Lower lobe of right lung (tissue), 2 donors: Measurements from ENCODE around the gene MSI2. TPM values are rescaled to one million over a fixed set of nuclear protein-coding genes. Genes with fewer than 3 reads are reported as not detected.

Experiments
- ATAC-seq, 2 donors: fragments of 200-7000 bp; cut with Tn5 transposase; one replicate each; pipeline ENCODE4 v1.9.1; 2020 to 2022; ENCODE audit warnings: mild to moderate bottlenecking in 2 of 2, moderate library complexity in 2 of 2
- DNase-seq: peaks from one replicate; pipeline ENCODE4 v3.0.0-alpha.2; 2020
- H3K27ac ChIP-seq: fragments of 200-600 bp; one replicate; pipeline ENCODE4 v1.8.0; 2022
- H3K27me3 ChIP-seq: fragments of 200-600 bp; one replicate; pipeline ENCODE4 v1.8.0; 2022; ENCODE audit warnings: low read depth
- H3K36me3 ChIP-seq: fragments of 200-600 bp; one replicate; pipeline ENCODE4 v1.8.0; 2022; ENCODE audit warnings: mild to moderate bottlenecking
- H3K4me1 ChIP-seq: fragments of 200-600 bp; one replicate; pipeline ENCODE4 v1.8.0; 2022
- H3K4me3 ChIP-seq: fragments of 200-600 bp; one replicate; pipeline ENCODE4 v1.8.0; 2022; ENCODE audit warnings: mild to moderate bottlenecking
- H3K9me3 ChIP-seq: fragments of 200-600 bp; one replicate; pipeline ENCODE4 v1.8.0; 2022
- intact Hi-C: fragments of 100-400 bp; cut with DNase I; formaldehyde crosslinking; loops from one replicate; pipeline ENCODE4 v1.11.0; 2022
- total RNA-seq: library from RNA; stranded (reverse); fragmentation: NEBNext Ultra II Directional; extraction: Animal tissue kit (Norgen Biotek cat#: 25700); gene quantifications from one replicate; pipeline ENCODE4 v1.2.1, GENCODE V29; 2021
- TF ChIP-seq, protein P1 (sequence below): fragments of 200-600 bp; IDR thresholded peaks from one replicate; pipeline ENCODE4 v1.8.0; 2022; ENCODE audit warnings: antibody characterized with exemption, mild to moderate bottlenecking
- donor health status: DM: no; HTN: yes; CAD: no; lungs with severe emphysema.

Gene MSI2
- total RNA-seq, 1 donor from 2014 or later = 43.9 TPM

DNA sequence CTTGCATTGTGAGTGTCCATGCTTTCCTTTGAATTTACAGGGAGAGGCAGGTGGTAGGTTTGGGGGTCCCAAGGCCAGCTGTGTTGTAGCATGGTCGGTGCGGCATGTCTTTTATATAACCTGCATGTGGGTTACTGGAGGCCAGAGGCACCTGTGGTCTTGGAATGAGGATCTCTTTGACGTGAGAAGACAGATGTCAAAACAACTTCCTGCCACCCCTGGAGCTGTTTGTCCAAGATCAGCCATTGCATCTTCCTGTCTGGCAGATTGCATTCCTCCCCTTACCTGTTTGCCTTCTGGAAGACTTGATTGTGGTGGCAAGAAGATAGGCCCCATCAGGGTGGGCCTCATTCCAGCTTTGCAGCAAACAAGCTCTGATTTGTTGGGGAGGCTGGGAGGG is 175.1 kb downstream of the MSI2 start:
- Histone ChIP-seq H3K4me1 (no peaks in the 10 kb centered on the region), H3K4me3 (no peak overlapping the region), H3K27me3 (no peaks in the 10 kb centered on the region), H3K9me3 (no peaks in the 10 kb centered on the region), H3K27ac (no peak overlapping the region), H3K36me3 (no peaks in the 10 kb centered on the region)
- ATAC-seq = no peak
- TF ChIP-seq, protein P1, sequence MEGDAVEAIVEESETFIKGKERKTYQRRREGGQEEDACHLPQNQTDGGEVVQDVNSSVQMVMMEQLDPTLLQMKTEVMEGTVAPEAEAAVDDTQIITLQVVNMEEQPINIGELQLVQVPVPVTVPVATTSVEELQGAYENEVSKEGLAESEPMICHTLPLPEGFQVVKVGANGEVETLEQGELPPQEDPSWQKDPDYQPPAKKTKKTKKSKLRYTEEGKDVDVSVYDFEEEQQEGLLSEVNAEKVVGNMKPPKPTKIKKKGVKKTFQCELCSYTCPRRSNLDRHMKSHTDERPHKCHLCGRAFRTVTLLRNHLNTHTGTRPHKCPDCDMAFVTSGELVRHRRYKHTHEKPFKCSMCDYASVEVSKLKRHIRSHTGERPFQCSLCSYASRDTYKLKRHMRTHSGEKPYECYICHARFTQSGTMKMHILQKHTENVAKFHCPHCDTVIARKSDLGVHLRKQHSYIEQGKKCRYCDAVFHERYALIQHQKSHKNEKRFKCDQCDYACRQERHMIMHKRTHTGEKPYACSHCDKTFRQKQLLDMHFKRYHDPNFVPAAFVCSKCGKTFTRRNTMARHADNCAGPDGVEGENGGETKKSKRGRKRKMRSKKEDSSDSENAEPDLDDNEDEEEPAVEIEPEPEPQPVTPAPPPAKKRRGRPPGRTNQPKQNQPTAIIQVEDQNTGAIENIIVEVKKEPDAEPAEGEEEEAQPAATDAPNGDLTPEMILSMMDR = no peak
- DNase-seq = no peak
- intact Hi-C loops = no loop called here

DNA sequence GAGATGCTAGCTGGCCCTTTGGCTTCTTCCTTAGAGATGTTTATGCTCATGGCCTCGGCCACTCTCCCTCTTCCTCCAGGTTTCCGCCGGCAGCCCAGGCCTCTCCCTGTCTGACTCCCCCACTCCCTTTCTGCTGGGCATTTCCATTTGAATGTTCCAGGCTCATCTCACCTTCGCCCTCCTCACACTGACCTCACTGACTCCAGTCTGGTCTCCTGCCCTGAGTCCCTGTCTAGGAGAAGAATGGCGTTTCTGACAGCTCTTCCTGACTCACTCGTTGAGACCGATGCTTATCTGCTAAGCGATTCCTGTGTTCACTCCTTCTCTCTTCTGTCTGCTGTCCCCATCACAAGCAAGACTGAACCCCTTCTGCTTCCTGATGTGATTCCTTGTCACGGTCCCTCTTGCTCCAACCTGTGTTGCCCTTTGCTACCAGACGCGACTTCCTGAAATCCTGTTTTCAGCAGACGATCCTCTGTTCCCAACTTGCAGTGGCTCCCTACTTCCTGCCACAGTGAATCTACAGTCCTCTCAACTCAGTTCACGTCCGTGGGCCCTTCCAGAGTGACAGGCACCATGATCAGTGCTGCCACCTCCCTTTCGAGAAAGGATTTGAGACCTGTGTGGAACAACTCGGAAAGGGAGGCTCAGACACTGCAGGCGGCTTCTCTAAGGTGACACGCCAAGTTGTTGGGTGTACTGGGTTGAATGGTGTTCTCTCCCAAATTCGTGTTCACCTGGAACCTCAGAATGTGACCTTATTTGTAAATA is 176.4 kb downstream of the MSI2 start:
- Histone ChIP-seq H3K27me3 (no peaks in the 10 kb centered on the region), H3K27ac (no peak overlapping the region), H3K36me3 (no peaks in the 10 kb centered on the region), H3K4me3 (no peak overlapping the region), H3K9me3 (no peaks in the 10 kb centered on the region), H3K4me1 (no peaks in the 10 kb centered on the region)
- intact Hi-C loops = no loop called here
- TF ChIP-seq, protein P1 = no peak
- ATAC-seq (no peak), DNase-seq (no peak)

DNA sequence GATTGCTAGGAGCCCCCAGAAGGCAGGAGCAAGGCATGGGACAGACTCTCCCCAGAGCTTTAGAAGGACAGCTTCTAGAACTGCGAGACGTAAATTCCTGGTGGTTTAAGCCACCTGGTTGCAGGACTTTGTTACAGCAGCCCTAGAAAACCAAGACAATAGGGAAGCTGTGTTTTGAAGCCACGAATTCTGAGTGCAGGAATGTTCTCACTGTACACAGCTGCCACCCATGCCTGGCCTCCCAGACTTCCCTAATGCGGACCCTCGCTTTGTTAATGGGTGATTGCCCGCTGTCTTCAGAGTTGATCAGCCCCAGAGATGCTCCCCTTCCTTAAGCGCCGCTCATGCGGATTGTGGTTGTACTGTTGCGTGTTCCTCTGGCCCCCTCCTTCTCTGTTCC is 177.1 kb downstream of the MSI2 start:
- intact Hi-C loops = no loop called here
- no peaks in the 10 kb centered on the region for H3K36me3 ChIP-seq
- ATAC-seq = no peak
- DNase-seq = no peak
- no peak overlapping the region for H3K27ac ChIP-seq
- no peaks in the 10 kb centered on the region for H3K9me3 ChIP-seq
- no peaks in the 10 kb centered on the region for H3K27me3 ChIP-seq
- TF ChIP-seq, protein P1 = no peak
- H3K4me3 ChIP-seq = no peak overlapping the region
- H3K4me1 ChIP-seq = no peaks in the 10 kb centered on the region

DNA sequence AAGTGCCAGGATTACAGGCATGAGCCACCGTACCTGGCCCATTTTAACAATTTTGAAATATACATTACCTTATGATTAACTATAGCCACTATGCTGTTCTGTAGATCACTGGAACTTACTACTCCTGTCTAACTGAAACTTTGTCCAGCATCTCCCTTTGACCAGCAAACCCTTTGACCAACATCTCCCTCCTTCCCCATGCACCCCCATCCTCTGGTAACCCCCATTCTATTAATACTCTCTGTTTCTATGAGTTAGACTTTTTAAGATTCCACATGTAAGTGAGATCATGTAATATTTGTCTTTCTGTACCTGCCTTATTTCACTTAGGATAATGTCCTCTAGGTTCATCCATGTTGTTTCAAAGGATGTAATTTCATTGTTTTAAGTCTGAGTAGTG is 178.0 kb downstream of the MSI2 start:
- intact Hi-C loops = no loop called here
- Histone ChIP-seq H3K4me1 (no peaks in the 10 kb centered on the region), H3K36me3 (no peaks in the 10 kb centered on the region), H3K9me3 (no peaks in the 10 kb centered on the region), H3K27ac (no peak overlapping the region), H3K4me3 (no peak overlapping the region), H3K27me3 (no peaks in the 10 kb centered on the region)
- TF ChIP-seq, protein P1 = no peak
- ATAC-seq = no peak
- DNase-seq = no peak

DNA sequence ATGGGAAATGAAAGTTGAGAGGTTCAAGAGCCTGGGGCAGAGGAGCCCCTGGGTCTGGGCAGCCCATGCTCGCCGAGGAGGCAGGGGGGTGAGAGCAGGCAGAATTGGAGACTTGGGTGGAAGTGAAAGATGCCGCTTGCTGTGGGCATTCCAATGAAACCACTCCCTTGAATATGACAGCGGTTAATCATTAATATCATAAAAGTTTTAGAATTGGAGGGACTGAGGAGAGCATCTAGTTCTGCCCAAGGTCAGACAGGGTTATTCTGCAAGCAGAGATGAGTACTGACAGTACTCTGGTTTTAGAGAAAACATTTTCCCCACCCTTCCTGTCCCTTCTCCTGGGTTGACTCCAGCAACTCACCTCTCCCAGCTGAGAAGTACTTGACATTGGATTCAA is 180.2 kb downstream of the MSI2 start:
- no peaks in the 10 kb centered on the region for H3K36me3 ChIP-seq
- no peaks in the 10 kb centered on the region for H3K9me3 ChIP-seq
- no peak overlapping the region for H3K27ac ChIP-seq
- no peaks in the 10 kb centered on the region for H3K27me3 ChIP-seq
- DNase-seq (no peak), ATAC-seq (no peak)
- H3K4me1 ChIP-seq = peaks cover 10% of the 10 kb centered on the region
- no peak overlapping the region for H3K4me3 ChIP-seq
- TF ChIP-seq, protein P1 = no peak
- intact Hi-C loops = no loop called here
